Spleen (tissue), 7 donors: ENCODE data around the gene ANKFY1.

ENCODE experiments used
- CTCF ChIP-seq, 11 experiments: fragments of 200-600 bp in 7 of 11; fragments of 450-650 bp in 4 of 11; sonication (generic) in 4 of 11; IDR thresholded peaks in 8 of 11; conservative IDR thresholded peaks in 3 of 11; 1 replicate in 7 of 11; 2 replicates in 4 of 11; pipeline versions ENCODE4 v1.4.0 to v1.8.0; 2016 to 2021; ENCODE audit warnings: antibody characterized with exemption in 11 of 11, inconsistent platforms in 4 of 11, mild to moderate bottlenecking in 1 of 11
- POLR2A ChIP-seq, 3 donors: fragments of 450-650 bp; IDR thresholded peaks; one replicate each; pipeline ENCODE4 v1.5.1; 2017; ENCODE audit warnings: antibody characterized with exemption in 3 of 3, mild to moderate bottlenecking in 1 of 3
- POLR2AphosphoS5 ChIP-seq, 3 donors: sonication (generic); formaldehyde crosslinking; IDR thresholded peaks; one replicate each; pipeline ENCODE4 v1.5.1; 2017; ENCODE audit warnings: antibody characterized with exemption in 3 of 3
- donor health status: DM: no; HTN: no; CAD: no; lungs with moderate emphysema.
- donor health status: DM: no; HTN: no; CAD: no.
- donor health status: DM: no; HTN: no; CAD: no.

GRCh38 chr17:4198995-4199394 is 64.8 kb downstream of the ANKFY1 start:
- TF ChIP-seq CTCF (IDR thresholded peaks at IDR 0.05 in 8 of 11, conservative IDR thresholded peaks at IDR 0.05 in 3 of 11) (no peak), POLR2A (IDR thresholded peaks at IDR 0.05) (no peak), POLR2AphosphoS5 (IDR thresholded peaks at IDR 0.05) (no peak)
